ENCODE measurements around the gene ECPAS.

DNA sequence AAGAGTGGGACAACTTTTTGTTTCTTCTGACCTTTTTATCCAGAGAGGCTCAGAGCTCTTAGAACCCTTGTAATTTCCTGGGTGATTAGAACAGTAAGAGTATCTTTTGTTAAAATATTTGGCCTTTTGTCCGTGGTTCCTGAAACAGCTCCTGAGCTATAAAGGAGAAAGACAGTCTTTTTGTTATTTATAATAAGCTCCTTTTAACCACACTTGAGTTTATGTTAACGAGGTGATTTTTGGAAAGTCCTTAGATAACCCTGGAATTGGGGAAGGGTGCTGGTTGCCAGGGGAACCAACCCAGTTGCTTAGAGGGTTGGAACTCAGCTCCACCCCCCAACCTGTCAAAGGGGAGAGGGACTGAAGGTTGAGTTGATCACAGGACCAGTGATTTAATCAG lies 45.6 kb upstream of the ECPAS start:
- TF ChIP-seq, protein P1, sequence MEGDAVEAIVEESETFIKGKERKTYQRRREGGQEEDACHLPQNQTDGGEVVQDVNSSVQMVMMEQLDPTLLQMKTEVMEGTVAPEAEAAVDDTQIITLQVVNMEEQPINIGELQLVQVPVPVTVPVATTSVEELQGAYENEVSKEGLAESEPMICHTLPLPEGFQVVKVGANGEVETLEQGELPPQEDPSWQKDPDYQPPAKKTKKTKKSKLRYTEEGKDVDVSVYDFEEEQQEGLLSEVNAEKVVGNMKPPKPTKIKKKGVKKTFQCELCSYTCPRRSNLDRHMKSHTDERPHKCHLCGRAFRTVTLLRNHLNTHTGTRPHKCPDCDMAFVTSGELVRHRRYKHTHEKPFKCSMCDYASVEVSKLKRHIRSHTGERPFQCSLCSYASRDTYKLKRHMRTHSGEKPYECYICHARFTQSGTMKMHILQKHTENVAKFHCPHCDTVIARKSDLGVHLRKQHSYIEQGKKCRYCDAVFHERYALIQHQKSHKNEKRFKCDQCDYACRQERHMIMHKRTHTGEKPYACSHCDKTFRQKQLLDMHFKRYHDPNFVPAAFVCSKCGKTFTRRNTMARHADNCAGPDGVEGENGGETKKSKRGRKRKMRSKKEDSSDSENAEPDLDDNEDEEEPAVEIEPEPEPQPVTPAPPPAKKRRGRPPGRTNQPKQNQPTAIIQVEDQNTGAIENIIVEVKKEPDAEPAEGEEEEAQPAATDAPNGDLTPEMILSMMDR (IDR thresholded peaks at IDR 0.05; ENCODE audit: insufficient read depth, low read depth, low read length), result no peak
- TF ChIP-seq EZH2 (IDR thresholded peaks at IDR 0.05; ENCODE audit: insufficient read depth, low read length), result no peak

Data from astrocyte (in vitro differentiated cells and primary cell).